ENCODE data around the gene MAPK9. TPM values are rescaled to one million over a fixed set of nuclear protein-coding genes. Genes with fewer than 3 reads are reported as not detected.
A peak's percentile ranks its signal among the peaks of the same experiment; 100 is the strongest.
"Not testable (repeated sequence)": the region's sequence is repeated elsewhere in the genome, so short reads cannot be mapped to it uniquely, and the experiment has no call there.

The MAPK9 gene
- total RNA-seq, 1 experiment from 2014 or later = 65.4 TPM

- Mint-ChIP-seq H3K36me3 (ENCODE audit: insufficient read depth, unreplicated experiment) (peaks cover 10% of the 10 kb centered on the region), H3K4me3 (ENCODE audit: low read depth, unreplicated experiment) (no peak overlapping the region), H3K27me3 (ENCODE audit: unreplicated experiment) (peaks cover 43% of the 10 kb centered on the region), H3K9me3 (ENCODE audit: low read depth, unreplicated experiment) (peaks cover 3% of the 10 kb centered on the region), H3K4me1 (ENCODE audit: low read depth, unreplicated experiment) (peaks cover 26% of the 10 kb centered on the region), H3K27ac (ENCODE audit: unreplicated experiment) (no peak overlapping the region)
- no TSS peak for BruUV-seq (replicated peaks)
- no peak for DNase-seq
- no peak for TF ChIP-seq CTCF (IDR thresholded peaks at IDR 0.05; ENCODE audit: unreplicated experiment)
- intact Hi-C loops (cut with micrococcal nuclease; ENCODE audit: unreplicated experiment) = no loop called here
- CTCF ChIA-PET = interaction anchor here (1.5 kb wide), 1 partner anchor 79 kb away, joined by 4 read pairs; no protein-coding TSS in a partner anchor
Observed at GRCh38 chr5:180210961-180211760, 80.7 kb downstream of the MAPK9 start.

GRCh38 chr5:180210077-180210476 is 81.8 kb downstream of the MAPK9 start:
- H3K9me3 Mint-ChIP-seq (ENCODE audit: low read depth, unreplicated experiment); H3K4me3 Mint-ChIP-seq (ENCODE audit: low read depth, unreplicated experiment); intact Hi-C loops (cut with micrococcal nuclease; ENCODE audit: unreplicated experiment); H3K27ac Mint-ChIP-seq (ENCODE audit: unreplicated experiment); DNase-seq; BruUV-seq (replicated peaks): not testable (repeated sequence)
- peaks cover 43% of the 10 kb centered on the region for H3K27me3 Mint-ChIP-seq (ENCODE audit: unreplicated experiment)
- H3K4me1 Mint-ChIP-seq (ENCODE audit: low read depth, unreplicated experiment) = peaks cover 26% of the 10 kb centered on the region
- CTCF ChIA-PET = interaction anchor here (1.2 to 1.5 kb wide), 2 partner anchors 80 to 83 kb away, joined by 4 read pairs; no protein-coding TSS in a partner anchor
- peaks cover 10% of the 10 kb centered on the region for H3K36me3 Mint-ChIP-seq (ENCODE audit: insufficient read depth, unreplicated experiment)

- H3K36me3 Mint-ChIP-seq (ENCODE audit: insufficient read depth, unreplicated experiment) = peaks cover 10% of the 10 kb centered on the region
- no peak within 1 kb of the TSS for H3K27ac Mint-ChIP-seq (ENCODE audit: unreplicated experiment)
- no peaks in the 10 kb centered on the region for H3K9me3 Mint-ChIP-seq (ENCODE audit: low read depth, unreplicated experiment)
- intact Hi-C loops (cut with micrococcal nuclease; ENCODE audit: unreplicated experiment) = loop anchor here (5.0 to 10.0 kb wide), 2 partner anchors 82 to 266 kb away; no protein-coding TSS in a partner anchor
- CTCF ChIA-PET = interaction anchor here (0.6 to 1.8 kb wide), 9 partner anchors 10 to 204 kb away, joined by 3 to 4 read pairs (median 3); no protein-coding TSS in a partner anchor
- peaks cover 26% of the 10 kb centered on the region for H3K4me1 Mint-ChIP-seq (ENCODE audit: low read depth, unreplicated experiment)
- DNase-seq = peak; percentile 86
- no TSS peak for BruUV-seq (replicated peaks)
- H3K4me3 Mint-ChIP-seq (ENCODE audit: low read depth, unreplicated experiment) = peak within 1 kb of the TSS; percentile 55
- peaks cover 43% of the 10 kb centered on the region for H3K27me3 Mint-ChIP-seq (ENCODE audit: unreplicated experiment)
- peak; percentile 40 for TF ChIP-seq CTCF (IDR thresholded peaks at IDR 0.05; ENCODE audit: unreplicated experiment)
Observed at GRCh38 chr5:180209137-180209581, 82.7 kb downstream of the MAPK9 start, which contains the start of gene RASGEF1C. Gene RASGEF1C, minus strand, starts transcription at chr5:180209211. Its CDS starts 71,159 bp downstream, at chr5:180138052.

GRCh38 chr5:180208435-180209081 is 83.3 kb downstream of the MAPK9 start:
- Mint-ChIP-seq H3K27ac (ENCODE audit: unreplicated experiment) (no peak overlapping the region), H3K4me3 (ENCODE audit: low read depth, unreplicated experiment) (peak overlapping the region; percentile 38), H3K36me3 (ENCODE audit: insufficient read depth, unreplicated experiment) (peaks cover 10% of the 10 kb centered on the region), H3K4me1 (ENCODE audit: low read depth, unreplicated experiment) (peaks cover 26% of the 10 kb centered on the region), H3K27me3 (ENCODE audit: unreplicated experiment) (peaks cover 42% of the 10 kb centered on the region), H3K9me3 (ENCODE audit: low read depth, unreplicated experiment) (no peaks in the 10 kb centered on the region)
- no peak for TF ChIP-seq CTCF (IDR thresholded peaks at IDR 0.05; ENCODE audit: unreplicated experiment)
- CTCF ChIA-PET = interaction anchor here (0.7 to 1.8 kb wide), 7 partner anchors 9 to 124 kb away, joined by 3 to 4 read pairs (median 3); no protein-coding TSS in a partner anchor
- DNase-seq = peak; percentile 39
- intact Hi-C loops (cut with micrococcal nuclease; ENCODE audit: unreplicated experiment) = loop anchor here (5.0 to 10.0 kb wide), 2 partner anchors 81 to 266 kb away; no protein-coding TSS in a partner anchor
- no TSS peak for BruUV-seq (replicated peaks)
